ENCODE results near the gene STPG1. TPM values are rescaled to one million over a fixed set of nuclear protein-coding genes. Genes with fewer than 3 reads are reported as not detected.

Gene STPG1
- total and polyA plus RNA-seq, 2 donors from 2014 or later: 10.6 to 12.2 TPM

DNA sequence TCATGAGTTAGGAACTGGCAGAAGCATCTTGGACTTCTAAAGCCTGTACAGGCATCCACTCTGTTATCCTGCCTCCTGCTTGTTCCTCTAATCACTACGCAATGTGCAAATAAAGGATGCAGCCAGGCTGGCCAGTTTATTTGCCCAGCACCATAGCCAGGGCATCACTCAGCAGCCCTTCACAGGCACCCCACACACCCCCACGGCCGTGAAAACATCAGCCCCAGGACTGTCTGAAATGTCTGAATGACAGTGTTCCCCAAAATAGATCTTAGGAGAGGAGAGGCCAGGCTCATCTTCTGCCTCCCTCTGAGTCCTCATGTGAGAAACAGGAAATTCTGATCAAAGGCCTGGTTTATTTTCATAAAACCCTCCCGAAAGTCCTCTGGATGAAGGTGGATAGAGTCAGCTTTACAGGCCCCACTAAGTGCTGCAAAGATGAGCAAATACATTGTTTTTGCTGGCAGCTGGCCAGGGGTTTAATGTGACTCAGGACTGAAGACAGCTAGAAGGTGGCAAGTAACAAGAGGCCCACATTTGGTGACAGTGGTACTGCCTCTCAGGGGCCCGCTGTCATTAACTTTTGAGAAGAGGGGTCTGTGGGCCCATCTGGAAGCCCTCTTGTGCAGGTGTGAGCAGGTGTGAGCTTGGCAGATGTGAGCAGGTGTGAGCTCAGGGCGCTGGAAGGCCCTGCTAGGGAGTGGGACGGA is 61.5 kb downstream of the STPG1 start:
- intact Hi-C loops (cut with DNase I): no loop called here
- TF ChIP-seq, protein P1, sequence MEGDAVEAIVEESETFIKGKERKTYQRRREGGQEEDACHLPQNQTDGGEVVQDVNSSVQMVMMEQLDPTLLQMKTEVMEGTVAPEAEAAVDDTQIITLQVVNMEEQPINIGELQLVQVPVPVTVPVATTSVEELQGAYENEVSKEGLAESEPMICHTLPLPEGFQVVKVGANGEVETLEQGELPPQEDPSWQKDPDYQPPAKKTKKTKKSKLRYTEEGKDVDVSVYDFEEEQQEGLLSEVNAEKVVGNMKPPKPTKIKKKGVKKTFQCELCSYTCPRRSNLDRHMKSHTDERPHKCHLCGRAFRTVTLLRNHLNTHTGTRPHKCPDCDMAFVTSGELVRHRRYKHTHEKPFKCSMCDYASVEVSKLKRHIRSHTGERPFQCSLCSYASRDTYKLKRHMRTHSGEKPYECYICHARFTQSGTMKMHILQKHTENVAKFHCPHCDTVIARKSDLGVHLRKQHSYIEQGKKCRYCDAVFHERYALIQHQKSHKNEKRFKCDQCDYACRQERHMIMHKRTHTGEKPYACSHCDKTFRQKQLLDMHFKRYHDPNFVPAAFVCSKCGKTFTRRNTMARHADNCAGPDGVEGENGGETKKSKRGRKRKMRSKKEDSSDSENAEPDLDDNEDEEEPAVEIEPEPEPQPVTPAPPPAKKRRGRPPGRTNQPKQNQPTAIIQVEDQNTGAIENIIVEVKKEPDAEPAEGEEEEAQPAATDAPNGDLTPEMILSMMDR (IDR thresholded peaks at IDR 0.05; ENCODE audit: borderline replicate concordance, extremely low read depth, insufficient read depth): no peak
- no peak overlapping the region for H3K9ac ChIP-seq (ENCODE audit: low read length in 3 of 3)
- no peaks in the 10 kb centered on the region for H3K9me3 ChIP-seq (ENCODE audit: control insufficient read depth in 2 of 3, insufficient read depth in 1 of 3, low read length in 3 of 3)
- no peaks in the 10 kb centered on the region for H3K36me3 ChIP-seq (ENCODE audit: control insufficient read depth in 2 of 3, insufficient read depth in 3 of 3, low read length in 3 of 3)
- H3K27ac ChIP-seq (ENCODE audit: low read depth in 2 of 2, low read length in 2 of 2): no peak overlapping the region
- no peaks in the 10 kb centered on the region for H3K4me1 ChIP-seq (ENCODE audit: control insufficient read depth in 2 of 3, insufficient read depth in 2 of 3, low read depth in 1 of 3, low read length in 3 of 3)
- no peak for FAIRE-seq
- H3K4me3 ChIP-seq (ENCODE audit: low read length in 3 of 3): no peak overlapping the region
- DNase-seq: peak in 2 of 5 donors; percentile 17 to 49
- no peaks in the 10 kb centered on the region for H3K27me3 ChIP-seq (ENCODE audit: control insufficient read depth, insufficient read depth, low read length)

DNA sequence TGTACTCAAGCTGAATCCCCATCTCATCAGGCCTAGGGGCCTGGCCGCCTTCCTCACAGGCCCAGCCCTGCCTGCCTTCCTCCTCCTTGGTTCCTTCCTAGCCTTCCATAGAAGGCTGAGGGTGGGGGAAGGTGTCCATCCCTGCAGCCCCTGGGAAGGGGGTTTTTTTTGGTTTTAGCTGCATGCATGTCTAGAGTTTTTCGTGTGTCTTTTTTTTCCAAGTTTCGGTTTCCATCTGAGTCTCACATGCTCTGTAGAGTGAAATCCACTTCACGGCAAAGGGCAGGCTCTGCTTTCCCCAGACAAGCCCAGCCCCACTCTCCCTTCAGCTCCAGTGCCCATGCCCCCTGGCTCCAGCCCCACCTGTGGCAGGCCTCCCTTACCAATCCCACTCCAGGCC is 62.3 kb downstream of the STPG1 start:
- Histone ChIP-seq H3K9ac (ENCODE audit: low read length in 3 of 3) (no peak overlapping the region), H3K4me1 (ENCODE audit: control insufficient read depth in 2 of 3, insufficient read depth in 2 of 3, low read depth in 1 of 3, low read length in 3 of 3) (no peaks in the 10 kb centered on the region), H3K27ac (ENCODE audit: low read depth in 2 of 2, low read length in 2 of 2) (no peak overlapping the region), H3K4me3 (ENCODE audit: low read length in 3 of 3) (no peak overlapping the region), H3K27me3 (ENCODE audit: control insufficient read depth, insufficient read depth, low read length) (no peaks in the 10 kb centered on the region), H3K36me3 (ENCODE audit: control insufficient read depth in 2 of 3, insufficient read depth in 3 of 3, low read length in 3 of 3) (no peaks in the 10 kb centered on the region), H3K9me3 (ENCODE audit: control insufficient read depth in 2 of 3, insufficient read depth in 1 of 3, low read length in 3 of 3) (no peaks in the 10 kb centered on the region)
- FAIRE-seq (no peak), DNase-seq (peak in 1 of 5 donors; percentile 15)
- TF ChIP-seq, protein P1 (IDR thresholded peaks at IDR 0.05; ENCODE audit: borderline replicate concordance, extremely low read depth, insufficient read depth): no peak
- intact Hi-C loops (cut with DNase I): no loop called here

- no peak overlapping the region for H3K27ac ChIP-seq (ENCODE audit: low read depth in 2 of 2, low read length in 2 of 2)
- no peak overlapping the region for H3K9ac ChIP-seq (ENCODE audit: low read length in 3 of 3)
- no peak for FAIRE-seq
- H3K36me3 ChIP-seq (ENCODE audit: control insufficient read depth in 2 of 3, insufficient read depth in 3 of 3, low read length in 3 of 3): no peaks in the 10 kb centered on the region
- no peaks in the 10 kb centered on the region for H3K4me1 ChIP-seq (ENCODE audit: control insufficient read depth in 2 of 3, insufficient read depth in 2 of 3, low read depth in 1 of 3, low read length in 3 of 3)
- H3K4me3 ChIP-seq (ENCODE audit: low read length in 3 of 3): no peak overlapping the region
- peak in 1 of 5 donors; percentile 3 for DNase-seq
- no peaks in the 10 kb centered on the region for H3K27me3 ChIP-seq (ENCODE audit: control insufficient read depth, insufficient read depth, low read length)
- intact Hi-C loops (cut with DNase I): no loop called here
- no peaks in the 10 kb centered on the region for H3K9me3 ChIP-seq (ENCODE audit: control insufficient read depth in 2 of 3, insufficient read depth in 1 of 3, low read length in 3 of 3)
- TF ChIP-seq, protein P1 (IDR thresholded peaks at IDR 0.05; ENCODE audit: borderline replicate concordance, extremely low read depth, insufficient read depth): no peak
These were observed 63.7 kb downstream of the STPG1 start for GRCh38 chr1:24349891-24350290.
